IPS DF 19.7 (cell line): ENCODE results near the gene GSTM5.
"Not testable (repeated sequence)": the region's sequence is repeated elsewhere in the genome, so short reads cannot be mapped to it uniquely, and the experiment has no call there.

Experiments
- DNase-seq: peaks from one replicate; pipeline ENCODE4 v3.0.0-alpha.2; 2013; ENCODE audit warnings: low read depth, low spot score

Gene GSTM5

GRCh38 chr1:109761227-109762038 is 49.4 kb downstream of the GSTM5 start:
- no peak for DNase-seq

GRCh38 chr1:109762039-109762585 is 50.1 kb downstream of the GSTM5 start:
- DNase-seq, result no peak

DNA sequence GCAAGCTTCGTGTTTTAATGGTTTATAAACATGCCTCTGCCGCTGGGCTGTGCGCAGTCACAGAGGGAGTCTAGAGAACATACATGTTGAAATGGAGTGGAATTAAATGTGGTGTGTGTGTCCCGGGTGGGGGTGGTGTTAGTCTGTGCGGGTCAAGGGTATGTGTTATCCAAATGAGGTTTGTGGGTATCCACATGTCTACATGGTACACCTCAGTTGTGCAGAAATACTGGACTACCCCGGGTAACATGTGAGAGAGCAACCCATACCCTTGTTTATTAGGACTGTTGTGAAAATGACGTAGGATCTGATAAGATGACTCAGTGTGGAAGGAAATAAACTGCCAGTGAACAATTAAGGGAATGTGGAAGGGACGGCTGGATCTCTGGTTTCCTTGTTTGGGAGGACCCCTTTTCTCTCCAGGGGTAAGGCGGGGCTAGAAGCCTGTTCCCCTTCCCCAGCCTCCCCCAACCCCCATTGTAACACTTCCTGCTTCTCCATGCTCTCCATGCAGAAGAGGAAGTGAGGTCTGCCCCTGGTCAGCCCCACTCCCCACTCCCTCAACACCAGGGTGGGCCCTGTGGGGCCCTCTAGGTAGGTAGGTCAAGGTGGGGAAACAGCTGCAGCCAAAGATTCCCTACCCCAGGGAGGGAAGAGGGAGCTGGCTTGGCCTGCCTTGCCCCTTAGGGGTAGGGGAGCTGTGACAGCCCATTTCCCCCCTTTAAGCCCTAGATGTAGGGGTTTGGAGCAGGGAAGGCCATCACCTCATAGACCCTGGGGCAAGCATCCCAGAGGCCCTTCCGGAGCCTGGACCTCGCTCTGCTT is 51.0 kb downstream of the GSTM5 start:
- DNase-seq, result no peak

- DNase-seq, result no peak
Measured at GRCh38 chr1:109763646-109764415, 51.8 kb downstream of the GSTM5 start, which contains the start of gene EPS8L3. Gene EPS8L3 (minus strand): TSS chr1:109763923. CDS start chr1:109761749, 2,174 bp downstream.

DNA sequence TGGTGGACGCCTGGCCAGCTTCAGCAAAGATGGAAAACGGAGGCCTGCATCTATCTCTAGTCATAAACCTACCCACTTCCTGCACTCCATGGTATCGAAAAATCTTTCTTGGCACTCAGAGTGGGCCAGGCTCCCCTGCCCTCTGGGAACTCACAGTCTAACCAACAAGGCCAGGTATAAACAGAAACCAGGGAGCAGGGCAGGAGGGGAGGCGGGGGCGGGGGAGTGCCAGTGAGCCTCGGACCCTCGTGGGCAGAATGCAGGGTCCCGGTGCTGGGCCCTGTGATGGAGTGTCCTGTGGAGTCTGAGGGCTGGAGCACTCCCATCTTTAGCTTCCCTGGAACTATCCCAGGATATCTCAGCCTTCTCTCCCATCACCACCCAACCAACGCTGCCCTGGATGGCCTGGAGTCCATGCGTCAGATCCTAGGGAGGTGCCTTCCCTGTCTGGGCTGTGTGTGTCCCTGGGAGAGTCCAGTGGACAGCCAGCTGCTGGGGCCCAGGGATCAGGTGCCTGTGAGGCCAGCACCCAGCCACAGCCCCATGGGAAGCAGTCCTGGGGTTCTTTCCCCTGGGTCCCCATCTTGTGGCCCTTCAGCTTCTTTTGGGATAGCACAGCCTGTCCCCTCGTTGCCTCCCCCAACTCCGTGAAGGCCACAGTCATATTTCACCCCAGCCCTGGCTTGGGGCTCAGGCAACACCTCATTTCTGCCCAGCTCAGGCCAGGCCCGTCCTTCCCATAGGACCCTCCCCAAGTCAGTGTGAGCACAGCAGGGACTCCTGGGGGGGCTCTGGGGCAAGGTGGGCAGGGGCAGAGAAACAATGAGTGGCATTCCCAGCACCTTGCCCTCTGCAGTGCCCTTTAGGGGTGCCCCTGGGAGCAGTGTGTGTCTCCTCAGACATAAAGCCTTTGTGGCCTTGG is 52.8 kb downstream of the GSTM5 start:
- no peak for DNase-seq

- no peak for DNase-seq
Measured at GRCh38 chr1:109765483-109765815, 53.4 kb downstream of the GSTM5 start.

DNA sequence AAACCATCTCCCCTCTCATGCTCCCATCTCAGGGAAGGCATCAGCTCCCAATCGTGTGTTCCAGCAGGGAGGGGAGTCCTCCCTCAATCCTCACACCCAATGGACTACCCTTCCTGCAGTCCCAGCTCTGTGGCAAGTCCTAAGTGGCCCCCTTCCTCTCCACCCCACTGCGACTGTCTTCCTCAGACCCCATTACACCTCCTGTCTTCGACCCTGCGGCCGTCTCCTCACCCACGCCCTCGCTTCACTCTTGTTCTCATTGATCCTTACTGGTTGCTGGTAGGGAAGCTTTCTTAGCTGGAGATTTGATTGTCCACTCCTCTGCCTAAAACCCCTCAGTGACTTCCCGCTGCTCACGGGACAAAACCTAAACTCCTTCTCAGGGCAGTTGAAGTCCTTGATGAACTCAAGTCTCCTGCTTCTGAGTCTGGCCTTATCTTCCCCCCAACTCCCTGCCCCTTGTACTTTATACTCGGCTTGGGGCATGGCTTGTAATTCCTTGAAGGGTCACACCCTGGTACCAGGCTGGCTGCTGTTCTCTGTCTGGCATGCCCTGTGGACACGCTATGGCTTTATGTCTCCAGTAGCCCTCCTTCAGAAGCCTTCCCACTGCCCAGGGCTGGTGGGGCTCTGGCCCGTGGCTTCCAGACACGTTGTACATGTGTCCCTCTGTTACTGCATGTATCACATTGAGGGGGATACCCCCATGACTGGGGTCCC is 54.0 kb downstream of the GSTM5 start:
- no peak for DNase-seq

GRCh38 chr1:109766991-109767636 is 55.1 kb downstream of the GSTM5 start:
- not testable (repeated sequence) for DNase-seq
